SK-N-SH (cell line): ENCODE data around the gene SGPP2. TPM values are rescaled to one million over a fixed set of nuclear protein-coding genes. Genes with fewer than 3 reads are reported as not detected.

ENCODE experiments used
- CTCF ChIA-PET: fragments of 300-600, 350-600 bp; formaldehyde crosslinking; extraction: SDS; loops from one replicate; lab custom pipeline; 2021; lab: Yijun Ruan, JAX
- POLR2A ChIA-PET: fragments of 350-600 bp; sonication (Branson Sonifier 250); formaldehyde crosslinking; extraction: SDS; loops from one replicate; lab custom pipeline; 2020; ENCODE audit warnings: antibody characterized with exemption, inconsistent platforms; lab: Yijun Ruan, JAX
- DNase-seq: peaks from one replicate; pipeline ENCODE4 v3.0.0; 2012
- H2AFZ ChIP-seq: fragments of 200-600 bp; sonication (generic); 2 replicates; pipeline ENCODE4 v1.8.1; 2016; ENCODE audit warnings: antibody characterized with exemption, mild to moderate bottlenecking, low read depth
- H3F3A ChIP-seq: fragments of 200-600 bp; sonication (generic); replicated peaks from 2 replicates; pipeline ENCODE3; 2016; ENCODE audit warnings: antibody characterized with exemption, mild to moderate bottlenecking; ENCODE audit not compliant: insufficient read depth
- H3K27ac ChIP-seq, 2 experiments: fragments of 200-500 bp in 1 of 2; fragments of 200-600 bp in 1 of 2; sonication (Bioruptor generic) in 1 of 2; sonication (generic), shearing (Covaris generic) in 1 of 2; 2 replicates each; pipeline versions ENCODE4 v1.5.1 to v1.6.1; 2014 to 2016; ENCODE audit warnings: low read depth in 2 of 2, inconsistent platforms in 1 of 2, low read length in 1 of 2, mild to moderate bottlenecking in 1 of 2, mixed read lengths in 1 of 2
- H3K27me3 ChIP-seq: fragments of 200-600 bp; sonication (generic), shearing (Covaris generic); 2 replicates; pipeline ENCODE4 v1.6.1; 2016; ENCODE audit warnings: mixed run types; ENCODE audit not compliant: insufficient read depth
- H3K36me3 ChIP-seq, 2 experiments: fragments of 200-500 bp in 1 of 2; fragments of 200-600 bp in 1 of 2; sonication (Bioruptor generic) in 1 of 2; sonication (generic) in 1 of 2; replicated peaks in 1 of 2; 2 replicates each; pipeline versions ENCODE3 to v1.5.1; 2014 to 2016; ENCODE audit warnings: low read length in 1 of 2, mild to moderate bottlenecking in 1 of 2; ENCODE audit not compliant: insufficient read depth in 2 of 2, control insufficient read depth in 1 of 2
- H3K4me1 ChIP-seq, 2 experiments: fragments of 200-500 bp in 1 of 2; fragments of 200-600 bp in 1 of 2; sonication (Bioruptor generic) in 1 of 2; sonication (generic), shearing (Covaris generic) in 1 of 2; 2 replicates each; pipeline versions ENCODE4 v1.5.1 to v1.6.1; 2014 to 2016; ENCODE audit warnings: low read depth in 1 of 2, low read length in 1 of 2, mixed run types in 1 of 2; ENCODE audit not compliant: insufficient read depth in 2 of 2, control insufficient read depth in 1 of 2
- H3K4me2 ChIP-seq: fragments of 200-600 bp; sonication (generic), shearing (Covaris generic); 2 replicates; pipeline ENCODE4 v1.6.1; 2017; ENCODE audit warnings: mixed run types
- H3K4me3 ChIP-seq, 2 experiments: fragments of 200-500 bp in 1 of 2; fragments of 200-600 bp in 1 of 2; sonication (Bioruptor generic) in 1 of 2; sonication (generic), shearing (Covaris generic) in 1 of 2; 2 replicates each; pipeline versions ENCODE4 v1.5.1 to v1.8.1; 2014 to 2016; ENCODE audit warnings: low read depth in 2 of 2, inconsistent platforms in 1 of 2, low read length in 1 of 2, mild to moderate bottlenecking in 1 of 2, mixed read lengths in 1 of 2, moderate library complexity in 1 of 2
- H3K79me2 ChIP-seq: fragments of 200-600 bp; sonication (generic); 2 replicates; pipeline ENCODE4 v1.8.1; 2017; ENCODE audit warnings: mild to moderate bottlenecking; ENCODE audit not compliant: insufficient read depth
- H3K9ac ChIP-seq: fragments of 200-600 bp; sonication (generic); 2 replicates; pipeline ENCODE4 v1.6.1; 2017; ENCODE audit warnings: mixed run types
- H3K9me2 ChIP-seq: fragments of 200-600 bp; sonication (generic); 2 replicates; pipeline ENCODE4 v1.6.1; 2017; ENCODE audit warnings: mixed run types
- H3K9me3 ChIP-seq: fragments of 200-600 bp; sonication (generic); 2 replicates; pipeline ENCODE4 v1.6.1; 2017; ENCODE audit warnings: mixed run types, mild to moderate bottlenecking, moderate library complexity
- H4K20me1 ChIP-seq: fragments of 200-600 bp; sonication (generic); 2 replicates; pipeline ENCODE4 v1.6.1; 2017; ENCODE audit warnings: mild to moderate bottlenecking, mixed run types; ENCODE audit not compliant: insufficient read depth
- EZH2phosphoT487 ChIP-seq: fragments of 200-600 bp; sonication (generic); IDR thresholded peaks from 2 replicates; pipeline ENCODE4 v1.6.1; 2017; ENCODE audit warnings: low read depth, mixed run types, mild to moderate bottlenecking, antibody characterized with exemption, moderate library complexity, borderline replicate concordance
- FOSL2 ChIP-seq: IDR thresholded peaks from 2 replicates; pipeline ENCODE4 v1.4.0; 2012; ENCODE audit warnings: low read depth, mild to moderate bottlenecking, moderate library complexity, borderline replicate concordance
- GABPA ChIP-seq: IDR thresholded peaks from 2 replicates; pipeline ENCODE4 v1.4.0; 2012; ENCODE audit warnings: low read depth, mild to moderate bottlenecking
- MAX ChIP-seq: IDR thresholded peaks from 2 replicates; pipeline ENCODE4 v1.4.0; 2012; ENCODE audit warnings: low read depth
- RFX5 ChIP-seq: IDR thresholded peaks from 2 replicates; pipeline ENCODE4 v1.6.1; 2012; ENCODE audit warnings: mild to moderate bottlenecking, improper control_type of control experiment, low read length
- SIN3A ChIP-seq: IDR thresholded peaks from 2 replicates; pipeline ENCODE4 v1.6.1; 2012; ENCODE audit warnings: low read depth, mild to moderate bottlenecking, low read length, moderate library complexity, borderline replicate concordance
- SMC3 ChIP-seq: IDR thresholded peaks from 2 replicates; pipeline ENCODE4 v1.6.1; 2012; ENCODE audit warnings: low read depth, low read length, improper control_type of control experiment
- TAF1 ChIP-seq: IDR thresholded peaks from 2 replicates; pipeline ENCODE4 v1.6.1; 2012; ENCODE audit warnings: low read depth, mild to moderate bottlenecking, low read length, moderate library complexity, borderline replicate concordance
- TEAD4 ChIP-seq: IDR thresholded peaks from 2 replicates; pipeline ENCODE4 v1.4.0; 2012; ENCODE audit warnings: mild to moderate bottlenecking, borderline replicate concordance; ENCODE audit not compliant: insufficient read depth
- USF2 ChIP-seq: fragments of 150-350 bp; IDR thresholded peaks from 2 replicates; pipeline ENCODE4 v1.6.1; 2017; ENCODE audit warnings: antibody characterized with exemption, low read length, low read depth, borderline replicate concordance
- WGBS: methylation state at CpG from one replicate; pipeline ENCODE4 v1.1.6; 2017; ENCODE audit warnings: low lambda C conversion rate; 5-methylcytosine and 5-hydroxymethylcytosine counted together
- polyA plus RNA-seq, 3 experiments: library from polyadenylated mRNA; depleted of rRNA; stranded (reverse); fragments of >200 nt; gene quantifications; 2 replicates each; pipeline ENCODE4 v1.2.3, GENCODE V29; 2012
- TF ChIP-seq, protein P1 (sequence below): fragments of 200-600 bp; sonication (generic); IDR thresholded peaks from 2 replicates; pipeline ENCODE4 v1.6.1; 2017; ENCODE audit warnings: antibody characterized with exemption, mild to moderate bottlenecking, moderate library complexity

SGPP2 gene
- polyA plus RNA-seq, 1 of the 3 experiments (the other 2 are of a cell fraction): 0.03 TPM

DNA sequence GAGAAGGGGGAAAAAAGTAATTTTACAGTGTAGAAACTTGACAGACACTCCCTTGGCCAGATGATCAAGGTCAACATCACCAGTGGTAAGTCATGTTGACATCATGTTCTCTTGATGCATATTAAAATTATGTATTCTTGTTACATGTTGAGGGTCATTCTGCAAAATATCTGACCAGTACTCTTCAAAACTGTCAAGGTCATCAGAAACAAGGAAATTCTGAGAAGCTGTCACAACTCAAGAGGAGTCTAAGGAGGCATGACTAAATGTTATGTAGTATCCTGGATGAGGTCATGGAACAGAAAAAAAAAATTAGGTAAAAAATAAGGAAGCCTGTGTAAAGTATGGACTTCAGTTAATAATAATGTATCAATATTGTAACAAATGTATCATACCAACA lies 6.3 kb downstream of the SGPP2 start:
- Histone ChIP-seq H2AFZ (no peak overlapping the region), H3K4me2 (no peak overlapping the region), H3K79me2 (no peaks in the 10 kb centered on the region), H3K9ac (no peak overlapping the region), H3K9me2 (no peaks in the 10 kb centered on the region), H3K4me1 (no peaks in the 10 kb centered on the region), H4K20me1 (no peaks in the 10 kb centered on the region), H3F3A (no peaks in the 10 kb centered on the region), H3K9me3 (no peaks in the 10 kb centered on the region), H3K27me3 (no peaks in the 10 kb centered on the region; the same call in 1 of the 2 replicates), H3K4me3 (no peak overlapping the region), H3K27ac (no peak overlapping the region)
- ChIA-PET POLR2A (no interaction called here), CTCF (interaction anchor here (0.6 kb wide), 1 partner anchor 61 kb away, joined by 3 read pairs; no protein-coding TSS in a partner anchor)
- no peak for DNase-seq
- no peak for TF ChIP-seq SIN3A
- TF ChIP-seq, all 33 proteins: peak for 0
- H3K36me3 ChIP-seq: no peaks in the 10 kb centered on the region

DNA sequence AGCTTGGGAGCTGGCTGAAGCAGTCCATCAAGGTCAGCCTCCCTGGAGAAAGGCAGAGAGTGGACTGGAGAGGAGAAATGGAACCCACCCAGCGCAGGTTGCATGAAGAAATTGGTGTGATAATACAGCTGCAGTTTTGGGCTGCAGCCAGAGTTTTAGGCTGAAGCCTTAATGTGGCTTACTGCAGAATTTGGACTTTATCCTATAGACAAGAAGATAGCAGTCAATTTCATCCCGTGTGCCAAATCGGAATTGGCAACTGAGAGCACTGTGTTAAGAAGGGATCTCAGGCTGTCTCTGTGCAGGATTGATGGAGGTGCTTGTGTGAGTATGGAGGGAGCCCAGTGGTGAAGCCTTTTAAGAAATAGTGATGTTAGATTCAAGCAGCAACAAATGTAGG lies 7.5 kb downstream of the SGPP2 start:
- H3K27ac ChIP-seq: no peak overlapping the region
- H3K79me2 ChIP-seq: no peaks in the 10 kb centered on the region
- ChIA-PET CTCF (interaction anchor here (1.2 kb wide), 1 partner anchor 114 kb away, joined by 4 read pairs; no protein-coding TSS in a partner anchor), POLR2A (no interaction called here)
- no peaks in the 10 kb centered on the region for H3K9me3 ChIP-seq
- H3K9ac ChIP-seq: no peak overlapping the region
- no peaks in the 10 kb centered on the region for H3K36me3 ChIP-seq
- H3K9me2 ChIP-seq: no peaks in the 10 kb centered on the region
- no peak for TF ChIP-seq FOSL2
- H2AFZ ChIP-seq: no peak overlapping the region
- DNase-seq: no peak
- H3K4me3 ChIP-seq: no peak overlapping the region
- no peaks in the 10 kb centered on the region for H3F3A ChIP-seq
- no peaks in the 10 kb centered on the region for H3K4me1 ChIP-seq
- no peaks in the 10 kb centered on the region for H4K20me1 ChIP-seq
- no peaks in the 10 kb centered on the region for H3K27me3 ChIP-seq
- no peak overlapping the region for H3K4me2 ChIP-seq
- WGBS: 31% methylated on average over 2 of the region's 3 CpGs

GRCh38 chr2:222433332-222434173 lies 9.2 kb downstream of the SGPP2 start:
- H3K9me3 ChIP-seq: no peaks in the 10 kb centered on the region
- no peak for TF ChIP-seq MAX
- TF ChIP-seq, all 33 proteins: peak for 0
- Histone ChIP-seq H3K4me1 (no peaks in the 10 kb centered on the region), H4K20me1 (no peaks in the 10 kb centered on the region), H3K4me2 (no peak overlapping the region), H3K4me3 (no peak overlapping the region), H3K27ac (no peak overlapping the region), H3K79me2 (no peaks in the 10 kb centered on the region), H3K9me2 (no peaks in the 10 kb centered on the region), H3K9ac (no peak overlapping the region), H3F3A (no peaks in the 10 kb centered on the region), H3K27me3 (no peaks in the 10 kb centered on the region), H3K36me3 (no peaks in the 10 kb centered on the region), H2AFZ (no peak overlapping the region)
- ChIA-PET POLR2A (no interaction called here), CTCF (no interaction called here)
- no peak for DNase-seq
- WGBS: 37% methylated on average over 9 of the region's 9 CpGs

- 28% methylated on average over 4 of the region's 4 CpGs for WGBS
- ChIA-PET CTCF (no interaction called here), POLR2A (no interaction called here)
- H3K27ac ChIP-seq: no peak overlapping the region
- no peaks in the 10 kb centered on the region for H3K4me1 ChIP-seq
- H3K9me2 ChIP-seq: no peaks in the 10 kb centered on the region
- no peak for TF ChIP-seq TAF1
- no peak for TF ChIP-seq FOSL2
- TF ChIP-seq USF2: no peak
- no peak for TF ChIP-seq TEAD4
- TF ChIP-seq GABPA: no peak
- TF ChIP-seq RFX5: no peak
- TF ChIP-seq EZH2phosphoT487: no peak
- TF ChIP-seq, protein P1, sequence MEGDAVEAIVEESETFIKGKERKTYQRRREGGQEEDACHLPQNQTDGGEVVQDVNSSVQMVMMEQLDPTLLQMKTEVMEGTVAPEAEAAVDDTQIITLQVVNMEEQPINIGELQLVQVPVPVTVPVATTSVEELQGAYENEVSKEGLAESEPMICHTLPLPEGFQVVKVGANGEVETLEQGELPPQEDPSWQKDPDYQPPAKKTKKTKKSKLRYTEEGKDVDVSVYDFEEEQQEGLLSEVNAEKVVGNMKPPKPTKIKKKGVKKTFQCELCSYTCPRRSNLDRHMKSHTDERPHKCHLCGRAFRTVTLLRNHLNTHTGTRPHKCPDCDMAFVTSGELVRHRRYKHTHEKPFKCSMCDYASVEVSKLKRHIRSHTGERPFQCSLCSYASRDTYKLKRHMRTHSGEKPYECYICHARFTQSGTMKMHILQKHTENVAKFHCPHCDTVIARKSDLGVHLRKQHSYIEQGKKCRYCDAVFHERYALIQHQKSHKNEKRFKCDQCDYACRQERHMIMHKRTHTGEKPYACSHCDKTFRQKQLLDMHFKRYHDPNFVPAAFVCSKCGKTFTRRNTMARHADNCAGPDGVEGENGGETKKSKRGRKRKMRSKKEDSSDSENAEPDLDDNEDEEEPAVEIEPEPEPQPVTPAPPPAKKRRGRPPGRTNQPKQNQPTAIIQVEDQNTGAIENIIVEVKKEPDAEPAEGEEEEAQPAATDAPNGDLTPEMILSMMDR: no peak
- no peak for TF ChIP-seq SMC3
- H2AFZ ChIP-seq: no peak overlapping the region
- DNase-seq: no peak
- H4K20me1 ChIP-seq: no peaks in the 10 kb centered on the region
- H3K79me2 ChIP-seq: no peaks in the 10 kb centered on the region
- no peaks in the 10 kb centered on the region for H3K9me3 ChIP-seq
- no peak overlapping the region for H3K9ac ChIP-seq
- H3K4me2 ChIP-seq: no peak overlapping the region
- H3F3A ChIP-seq: no peaks in the 10 kb centered on the region
- H3K27me3 ChIP-seq: no peaks in the 10 kb centered on the region
- H3K36me3 ChIP-seq: no peaks in the 10 kb centered on the region
- no peak overlapping the region for H3K4me3 ChIP-seq
Observed at GRCh38 chr2:222434204-222434603, 9.9 kb downstream of the SGPP2 start.
